8988T (cell line): Measurements from ENCODE around the gene UBALD1.

ENCODE experiments used
- DNase-seq: peaks from one replicate; pipeline ENCODE4 v3.0.0; 2011

Gene UBALD1

DNA sequence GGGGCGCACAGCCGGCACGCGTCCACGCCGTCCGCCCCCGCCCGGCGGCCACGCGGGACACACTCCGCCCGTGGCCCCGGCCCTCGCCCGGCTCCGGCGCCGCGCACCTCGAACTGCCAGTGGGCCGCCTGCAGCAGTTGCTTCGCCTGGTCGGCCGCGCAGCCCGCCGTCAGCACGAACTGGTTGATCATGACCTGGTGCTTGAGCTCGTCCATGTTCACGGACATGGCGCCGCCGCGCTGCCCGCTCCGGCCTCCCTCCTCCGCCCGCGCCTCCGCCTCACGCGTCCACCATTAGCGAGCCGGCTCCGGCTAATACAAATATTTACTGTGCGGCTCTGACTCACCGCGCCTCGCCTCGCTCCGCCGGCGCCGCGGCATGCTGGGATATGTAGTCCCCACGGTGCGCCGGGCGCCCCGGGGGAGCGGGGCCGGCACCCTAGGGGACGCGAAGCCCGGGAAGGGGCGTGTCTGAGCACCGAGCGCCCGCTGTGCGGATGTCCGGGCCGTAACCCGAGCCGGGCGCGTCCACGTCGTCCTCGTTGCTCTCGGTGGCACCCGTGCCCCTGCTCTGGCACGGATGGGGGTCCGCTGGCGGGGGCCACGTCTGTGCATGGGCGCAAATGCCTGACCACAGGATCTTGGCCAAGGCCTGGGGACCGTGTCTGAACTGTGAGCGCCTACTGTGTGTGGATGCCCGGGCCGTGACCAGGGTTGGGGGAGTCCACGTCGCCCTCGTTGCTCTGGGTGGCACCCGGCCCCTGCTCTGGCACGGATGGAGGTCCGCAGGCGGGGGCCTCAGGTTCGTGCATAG, at the start of gene UBALD1:
Gene UBALD1, minus strand, starts transcription at position 318 of the 813 bp plus-strand sequence. Its CDS starts 91 bp downstream, at position 227.
- DNase-seq: peak; percentile 90

DNA sequence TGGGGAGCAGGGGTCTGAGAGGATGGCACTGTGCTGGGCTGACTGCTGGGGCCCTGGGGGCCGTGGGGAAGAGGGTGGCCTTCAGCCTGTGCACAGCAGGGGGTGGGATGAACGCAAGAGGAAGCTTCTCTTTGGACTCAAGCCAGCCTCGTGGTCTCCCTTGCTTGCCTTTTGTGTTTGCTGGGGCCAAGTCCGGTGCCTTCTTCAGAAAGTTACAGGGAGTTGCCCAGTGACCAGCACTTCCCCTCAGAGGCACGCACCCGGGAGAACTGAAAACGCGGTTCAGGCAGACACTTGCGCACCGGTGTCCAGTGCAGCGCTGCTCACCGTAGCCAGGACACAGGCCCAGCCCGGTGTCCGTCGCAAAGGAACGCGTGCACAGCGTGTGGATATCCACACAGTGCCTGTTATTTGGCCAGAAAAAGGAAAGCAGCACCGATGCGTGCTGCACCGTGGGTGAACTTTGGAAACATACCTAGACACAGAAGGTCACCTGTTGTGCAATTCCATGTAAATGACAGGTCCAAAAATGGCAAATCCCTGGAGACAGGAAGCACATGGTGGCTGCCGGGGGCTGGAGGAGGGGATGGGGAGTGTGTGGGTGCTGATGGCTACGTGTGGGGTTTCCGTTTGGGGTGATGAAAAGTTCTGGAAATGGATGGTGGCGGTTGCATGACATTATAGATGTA, 49.2 kb upstream of the UBALD1 start:
- no peak for DNase-seq

DNA sequence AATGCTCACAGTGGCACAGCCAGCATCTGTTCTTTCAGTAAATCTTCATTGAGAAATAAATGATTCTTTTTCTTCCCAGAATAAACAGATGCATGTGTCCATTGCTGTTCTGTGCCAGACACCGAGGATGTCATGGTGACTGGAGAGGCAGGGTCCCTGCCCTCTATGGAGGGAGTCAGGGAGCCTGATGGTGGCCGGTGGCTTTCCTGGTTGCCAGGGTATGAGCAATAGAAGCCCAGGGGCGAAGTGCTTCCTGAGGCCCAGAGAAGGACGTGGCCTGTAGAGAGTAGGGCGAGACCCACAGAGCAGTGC, 48.7 kb upstream of the UBALD1 start:
- DNase-seq: no peak

DNA sequence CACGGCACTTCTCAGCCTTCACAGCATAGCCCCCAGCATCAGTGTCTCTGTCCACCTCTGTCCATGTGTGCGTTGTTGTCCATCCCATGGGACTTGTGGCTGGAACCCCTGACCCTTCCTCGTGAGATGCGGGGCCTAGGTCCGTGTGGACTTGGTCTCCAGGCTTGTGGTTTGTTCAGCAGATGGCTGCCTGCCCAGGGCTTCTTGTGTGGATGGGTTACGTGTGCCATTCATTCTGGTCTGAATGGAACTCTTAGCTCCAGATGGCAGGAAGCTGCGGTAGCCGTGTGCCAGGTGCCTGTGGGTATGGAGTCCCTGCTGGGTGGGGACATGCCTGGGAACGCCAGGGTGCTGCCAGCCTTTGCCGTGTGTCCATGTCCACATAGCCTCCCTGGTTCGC, 47.0 kb upstream of the UBALD1 start:
- no peak for DNase-seq

DNA sequence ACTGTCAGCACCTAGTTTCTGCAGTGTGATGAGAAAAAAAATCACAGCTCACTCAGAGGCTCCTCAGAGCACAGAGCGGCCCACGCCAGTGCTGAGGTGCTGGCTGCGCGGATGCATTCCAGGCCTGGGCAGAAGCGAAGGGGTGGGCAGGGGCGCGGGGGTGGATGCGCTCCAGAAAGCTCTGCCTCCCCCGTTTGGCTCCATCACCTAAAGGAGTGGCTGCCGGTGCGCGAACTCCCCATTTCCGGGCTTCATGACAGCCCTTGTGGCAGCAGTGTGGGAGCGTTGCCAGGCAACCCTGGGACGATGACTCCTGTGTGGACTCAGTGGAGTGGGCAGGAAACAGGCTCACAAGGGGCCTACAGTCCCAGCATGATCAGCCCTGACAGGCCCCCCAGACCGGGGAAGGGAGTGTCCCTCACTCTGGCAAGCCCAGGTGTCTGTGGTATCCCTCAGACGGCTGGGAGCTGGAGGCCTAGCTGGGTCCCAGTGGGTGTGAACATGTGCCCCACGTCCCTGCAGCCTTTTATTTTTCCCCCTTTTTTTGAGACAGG, 45.8 kb upstream of the UBALD1 start:
- DNase-seq: no peak

DNA sequence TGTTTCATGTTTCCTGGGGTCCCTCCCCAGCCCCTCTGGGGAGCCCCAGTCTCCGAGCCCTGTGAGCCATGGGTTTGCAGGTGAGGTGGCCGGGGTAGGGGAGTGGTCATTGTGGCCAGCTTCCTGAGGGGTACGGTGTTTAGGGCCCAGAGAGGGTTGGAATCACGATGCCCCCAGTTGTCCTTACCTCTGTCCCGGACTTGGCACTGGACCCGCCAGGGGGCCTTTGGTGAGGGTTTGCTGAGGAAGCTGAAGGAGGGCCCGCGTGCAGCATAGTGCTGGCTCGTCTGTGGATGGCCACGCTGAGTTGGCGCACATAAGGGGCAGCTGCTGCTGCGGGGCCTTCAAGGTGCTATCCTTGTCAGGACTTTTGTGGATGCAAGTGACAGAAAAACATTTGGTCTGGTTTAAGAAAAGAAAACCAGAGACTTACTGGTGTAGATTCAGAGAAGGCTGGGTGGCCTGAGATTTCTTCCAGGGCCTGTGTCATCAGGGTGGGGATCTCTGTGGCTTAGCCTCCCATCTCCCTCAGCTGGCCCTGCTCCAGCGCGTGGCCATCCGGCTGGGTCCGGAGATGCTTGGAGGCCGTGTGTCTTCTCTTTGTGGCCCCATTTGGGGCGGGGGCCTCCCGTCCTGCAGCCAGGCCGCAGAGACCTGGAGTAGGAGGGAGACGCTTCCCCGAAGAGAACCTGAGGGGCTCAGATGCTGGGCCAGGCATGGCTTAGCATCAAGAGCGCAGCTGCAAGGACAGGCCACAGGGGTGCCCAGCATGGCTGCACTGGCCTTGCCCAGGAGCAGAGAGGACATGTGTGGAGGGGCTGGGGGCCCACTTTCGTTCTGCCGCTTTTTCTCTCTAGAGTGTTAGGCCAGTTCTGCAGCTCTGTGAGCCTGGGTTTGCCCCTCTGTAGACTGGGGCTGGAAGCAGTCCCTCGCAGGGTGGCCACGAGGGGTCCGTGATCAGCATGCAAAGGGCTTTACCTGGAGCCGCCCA, 45.0 kb upstream of the UBALD1 start:
- DNase-seq: no peak

DNA sequence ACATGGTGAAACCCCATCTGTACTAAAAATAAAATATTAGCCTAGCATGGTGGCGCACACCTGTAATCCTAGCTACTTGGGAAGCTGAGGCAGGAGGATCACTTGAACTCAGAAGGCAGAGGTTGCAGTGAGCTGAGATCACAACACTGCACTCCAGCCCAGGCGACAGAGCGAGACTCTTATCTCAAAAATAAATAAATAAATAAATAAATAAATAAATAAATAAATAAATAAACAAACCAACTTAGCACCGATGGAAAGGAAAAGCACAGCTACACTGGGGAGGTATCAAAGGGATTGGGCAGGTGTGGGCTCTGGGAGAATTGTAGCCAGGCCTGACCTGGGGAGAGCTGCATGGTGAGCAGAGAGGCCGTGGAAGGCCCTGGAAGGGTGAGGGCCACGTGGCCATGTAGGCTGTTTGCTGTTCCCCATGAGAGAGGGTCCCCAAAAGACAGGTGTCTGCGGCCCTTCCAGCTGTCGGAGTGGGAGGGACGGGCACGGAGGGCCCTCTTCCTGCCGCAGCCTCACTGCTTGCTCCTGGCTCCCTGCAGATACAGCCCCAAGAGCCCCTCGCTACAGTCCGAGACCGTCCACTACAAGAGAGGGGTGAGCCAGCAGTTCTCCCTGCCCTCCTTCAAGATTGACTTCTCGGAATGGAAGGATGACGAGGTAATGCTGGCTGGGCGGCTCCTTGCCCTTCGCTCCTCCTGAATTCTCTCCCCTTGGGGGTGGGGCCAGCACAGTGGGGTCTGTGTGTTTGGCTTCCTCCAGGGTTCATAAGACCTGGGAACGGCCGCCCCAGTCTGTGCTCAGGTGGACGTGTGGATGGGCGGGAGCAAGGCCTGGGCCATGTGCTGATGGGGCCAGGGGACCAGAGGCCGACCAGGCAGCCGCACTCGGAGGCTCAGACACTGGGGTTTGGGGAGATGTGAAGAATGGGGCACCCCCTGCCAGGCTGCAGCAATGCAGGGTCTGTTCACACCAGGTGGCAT, 42.3 kb upstream of the UBALD1 start:
- no peak for DNase-seq

DNA sequence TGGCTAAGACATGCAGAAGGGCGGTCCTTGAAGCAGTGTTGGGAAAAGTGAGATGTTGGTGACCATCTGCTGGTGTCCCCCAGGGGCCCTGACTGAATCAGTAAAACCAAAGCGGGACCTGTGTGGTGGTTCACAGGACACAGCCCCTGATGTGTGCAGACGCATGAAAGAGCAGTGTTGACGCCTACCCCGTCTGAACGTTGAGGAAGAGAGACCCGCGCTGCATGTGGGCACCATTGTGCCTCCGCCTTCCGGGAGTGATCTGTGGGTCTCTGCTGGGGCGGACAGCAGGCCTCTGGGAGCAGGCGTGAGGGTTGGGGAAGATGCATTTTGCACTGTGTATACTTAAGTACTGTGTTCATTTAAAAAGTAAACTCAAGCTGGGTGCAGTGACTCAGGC, 41.5 kb upstream of the UBALD1 start:
- no peak for DNase-seq

DNA sequence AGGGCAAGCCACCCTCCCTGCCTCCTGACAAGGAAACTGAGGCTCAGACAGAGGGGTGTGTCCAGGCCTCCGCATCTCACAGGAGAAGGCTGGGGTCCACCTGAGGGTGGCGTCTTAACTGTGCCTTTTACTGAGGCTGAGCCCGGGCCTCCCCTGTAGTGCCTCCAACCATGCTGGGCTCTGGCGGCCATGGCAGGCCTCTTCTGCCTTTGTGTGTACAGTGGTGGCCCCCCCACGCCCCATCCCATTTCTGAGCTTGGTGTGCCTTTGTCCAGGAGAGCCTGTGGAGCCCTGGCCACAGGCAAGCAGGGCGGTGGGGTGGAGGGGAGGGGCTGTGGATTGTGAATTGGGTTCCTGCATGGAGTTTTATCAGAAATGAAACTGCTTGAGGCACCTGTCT, 41.1 kb upstream of the UBALD1 start:
- DNase-seq: no peak

DNA sequence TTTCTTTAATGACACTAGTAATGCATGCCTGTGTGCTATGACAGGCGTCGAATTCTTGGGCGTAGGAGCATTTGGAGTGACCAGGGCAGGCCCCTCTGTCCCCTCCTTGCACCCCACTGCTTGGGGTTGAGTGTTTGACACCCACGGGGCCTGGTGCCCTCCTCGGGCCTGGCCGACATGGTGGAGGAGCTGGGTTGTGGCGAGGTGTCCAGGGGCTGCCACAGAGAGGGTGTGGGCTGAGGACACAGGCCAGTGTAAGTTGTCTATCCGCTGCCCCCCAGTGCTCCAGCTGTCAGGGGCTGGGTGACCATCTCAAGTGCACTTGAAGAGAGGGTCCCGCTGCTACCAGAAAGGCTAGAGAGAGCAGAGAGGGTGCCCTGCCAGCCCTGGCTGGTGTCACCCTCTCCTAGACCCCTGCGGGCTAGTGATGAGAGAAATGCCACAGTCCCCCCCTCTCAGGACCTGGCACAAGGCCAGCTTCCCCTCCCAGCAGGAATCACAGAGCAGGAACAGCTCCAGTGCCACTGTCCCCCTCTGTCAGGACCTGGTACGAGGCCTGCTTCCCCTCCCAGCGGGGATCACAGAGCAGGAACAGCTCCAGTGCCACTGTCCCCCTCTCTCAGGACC, 40.4 kb upstream of the UBALD1 start:
- DNase-seq: no peak

DNA sequence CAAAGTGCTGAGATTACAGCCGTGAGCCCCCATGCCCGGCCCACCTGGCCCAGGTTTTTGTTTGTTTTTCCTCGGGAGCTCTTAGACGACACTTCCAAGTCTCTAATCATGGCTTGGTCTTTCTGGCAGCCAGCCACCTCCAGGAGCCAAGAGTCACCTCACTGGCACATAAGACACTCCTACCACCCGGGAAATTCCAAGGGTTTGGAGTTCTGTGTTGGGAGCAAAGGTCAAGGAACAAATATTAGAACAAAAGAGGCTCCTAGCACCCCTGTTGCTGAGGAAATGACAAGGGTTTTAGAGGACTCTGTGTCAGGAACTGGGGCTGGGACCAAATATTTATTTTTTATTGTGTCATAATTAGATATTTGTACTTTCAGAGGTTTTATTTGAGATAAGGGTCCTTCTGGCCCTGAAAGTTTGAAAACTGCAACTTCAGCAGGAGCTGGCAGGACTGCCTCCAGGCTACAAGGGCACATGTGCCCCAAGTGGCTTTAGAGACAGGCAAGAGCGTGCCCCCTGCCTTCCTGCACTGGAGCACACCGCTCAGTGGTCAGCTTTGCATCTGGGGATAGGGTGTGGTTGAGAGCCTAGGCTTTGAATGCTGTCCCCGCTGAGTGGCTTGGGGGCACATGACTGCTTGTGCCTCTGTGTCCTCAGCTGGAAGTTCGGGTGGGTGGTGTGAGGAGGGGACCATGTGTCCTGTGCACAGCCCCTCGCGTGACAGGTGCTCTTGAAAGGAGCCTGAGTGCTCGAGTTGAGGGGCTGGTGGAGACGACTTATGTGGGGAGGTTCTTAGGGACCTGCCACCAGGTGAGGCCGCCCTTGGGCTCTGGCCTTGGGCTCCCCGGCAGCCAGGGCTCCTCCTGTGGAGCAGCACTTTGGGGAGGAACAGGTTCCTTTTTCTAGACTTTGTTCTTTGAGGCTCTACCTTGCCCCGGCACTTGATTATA, 39.6 kb upstream of the UBALD1 start:
- DNase-seq: no peak

DNA sequence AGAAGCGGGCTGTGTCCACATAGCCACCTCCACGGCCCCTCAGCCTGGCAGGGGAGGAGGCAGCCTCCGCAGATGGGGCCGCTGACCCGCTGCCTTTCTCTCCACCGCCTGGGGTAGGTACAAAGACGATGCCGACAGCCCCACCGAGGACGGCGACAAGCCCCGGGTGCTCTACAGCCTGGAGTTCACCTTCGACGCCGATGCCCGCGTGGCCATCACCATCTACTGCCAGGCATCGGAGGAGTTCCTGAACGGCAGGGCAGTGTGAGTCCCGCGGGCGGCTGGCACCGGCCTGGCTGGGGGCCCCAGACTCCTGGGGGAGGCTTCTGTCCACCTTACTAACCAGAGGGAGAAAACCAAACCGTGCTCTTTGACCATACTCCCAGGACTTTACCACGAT, 37.9 kb upstream of the UBALD1 start:
- no peak for DNase-seq

DNA sequence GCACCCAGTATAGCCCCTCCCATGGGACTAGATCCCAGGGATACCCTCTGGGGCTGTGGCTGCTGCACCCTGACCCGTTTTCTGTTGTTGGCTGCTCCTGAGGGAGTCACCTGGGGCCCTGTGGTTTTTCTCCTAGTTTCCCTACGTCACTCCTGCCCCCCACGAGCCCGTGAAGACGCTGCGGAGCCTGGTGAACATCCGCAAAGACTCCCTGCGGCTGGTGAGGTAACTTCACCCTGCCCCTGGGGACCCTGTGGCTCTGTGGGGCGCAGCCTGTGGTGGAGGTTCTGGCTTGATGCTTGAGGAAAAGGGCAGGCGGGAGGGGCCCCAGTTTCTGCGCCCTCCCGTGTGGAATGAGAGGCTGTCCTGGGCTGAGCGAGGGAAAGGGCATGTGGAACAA, 37.1 kb upstream of the UBALD1 start:
- DNase-seq: no peak

DNA sequence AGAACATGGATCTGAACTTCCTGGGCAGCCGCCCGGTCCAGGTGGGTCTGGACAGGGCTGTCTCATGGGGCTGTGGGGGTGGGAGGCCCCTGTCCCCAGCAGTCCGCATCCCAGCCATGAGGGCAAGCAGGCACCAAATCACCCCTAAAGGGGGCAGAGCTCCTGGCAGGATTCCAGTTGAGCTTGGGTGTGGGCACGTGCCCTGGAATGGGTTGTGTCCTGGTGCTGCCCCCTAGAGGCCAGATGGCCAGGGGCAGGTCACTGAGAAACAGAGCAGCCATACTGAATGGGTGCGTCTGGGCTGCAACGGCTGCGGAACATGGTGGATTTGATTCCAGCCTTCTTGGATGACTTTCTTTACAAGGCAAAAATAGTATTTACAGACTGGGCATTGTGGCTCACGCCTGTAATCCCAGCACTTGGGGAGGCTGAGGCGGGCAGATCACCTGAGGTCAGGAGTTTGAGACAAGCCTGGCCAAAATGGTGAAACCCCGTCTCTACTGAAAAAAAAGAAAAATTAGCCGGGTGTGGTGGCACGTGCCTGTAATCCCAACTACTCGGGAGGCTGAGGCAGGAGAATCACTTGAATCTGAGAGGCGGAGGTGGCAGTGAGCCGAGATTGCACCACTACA, 35.9 kb upstream of the UBALD1 start:
- peak; percentile 79 for DNase-seq

DNA sequence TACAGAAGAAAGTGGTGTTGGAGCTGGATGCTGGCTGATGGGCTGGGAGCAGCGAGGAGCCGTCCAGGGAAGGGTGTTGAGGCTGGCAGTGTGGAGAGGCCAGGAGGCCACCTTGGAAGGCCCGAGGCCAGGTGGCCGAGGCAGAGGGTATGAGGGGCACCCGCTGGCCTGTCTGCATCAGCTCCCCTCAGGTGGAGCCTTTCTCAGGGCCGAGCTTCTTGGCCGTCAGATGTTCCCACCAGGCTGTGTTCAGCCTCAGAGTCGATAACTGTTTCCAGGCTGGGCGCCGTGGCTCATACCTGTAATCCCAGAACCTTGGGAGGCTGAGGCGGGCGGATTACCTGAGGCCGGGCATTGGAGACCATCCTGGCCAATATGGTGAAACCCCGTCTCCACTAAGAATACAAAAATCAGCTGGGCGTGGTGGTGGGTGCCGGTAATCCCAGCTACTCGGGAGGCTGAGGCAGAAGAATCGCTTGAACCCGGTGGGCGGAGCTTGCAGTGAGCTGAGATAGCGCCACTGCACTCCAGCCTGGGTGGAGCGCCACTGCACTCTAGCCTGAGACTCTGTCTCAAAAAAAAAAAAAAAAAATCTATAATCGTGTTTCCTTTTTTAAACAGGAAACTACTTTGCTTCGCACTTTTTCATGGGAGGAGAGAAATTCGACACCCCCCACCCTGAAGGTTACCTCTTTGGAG, 35.2 kb upstream of the UBALD1 start:
- DNase-seq: no peak

DNA sequence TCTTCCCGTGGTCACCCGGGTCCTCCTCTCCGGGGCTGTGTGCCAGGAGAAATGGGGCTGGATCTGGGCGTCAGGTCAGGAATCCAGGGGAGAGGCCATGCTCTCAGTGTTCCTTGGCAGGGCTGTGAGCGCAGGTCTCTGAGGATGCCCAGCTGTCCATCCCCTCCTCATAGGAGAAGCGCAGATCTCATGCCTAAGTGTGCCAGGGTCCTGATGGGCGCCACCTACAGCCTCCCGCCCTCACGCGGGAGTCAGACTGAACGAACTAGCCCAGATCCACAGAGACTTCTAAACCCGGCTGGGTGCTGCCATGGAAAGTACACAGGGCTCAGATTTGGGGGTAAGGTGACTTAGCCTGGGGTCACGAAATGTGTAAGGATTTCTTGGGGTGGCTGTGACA, 34.2 kb upstream of the UBALD1 start:
- DNase-seq: no peak

DNA sequence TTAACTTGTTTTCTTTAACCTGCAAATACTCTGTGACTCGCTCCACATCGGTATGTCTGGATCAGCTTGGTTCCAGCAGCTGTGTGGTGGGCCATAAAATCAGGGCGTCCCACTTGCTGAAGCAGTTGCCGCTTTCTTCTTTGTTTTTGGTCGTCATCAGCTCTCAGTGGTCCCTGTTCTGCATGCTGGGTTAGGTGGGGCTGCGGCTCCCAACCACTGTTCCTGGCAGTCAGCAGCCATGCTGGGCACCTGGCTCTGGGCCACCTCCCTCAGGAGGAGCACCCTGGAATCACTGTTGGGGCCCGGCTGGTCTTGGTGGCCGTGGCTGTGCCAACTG, 32.9 kb upstream of the UBALD1 start:
- no peak for DNase-seq

DNA sequence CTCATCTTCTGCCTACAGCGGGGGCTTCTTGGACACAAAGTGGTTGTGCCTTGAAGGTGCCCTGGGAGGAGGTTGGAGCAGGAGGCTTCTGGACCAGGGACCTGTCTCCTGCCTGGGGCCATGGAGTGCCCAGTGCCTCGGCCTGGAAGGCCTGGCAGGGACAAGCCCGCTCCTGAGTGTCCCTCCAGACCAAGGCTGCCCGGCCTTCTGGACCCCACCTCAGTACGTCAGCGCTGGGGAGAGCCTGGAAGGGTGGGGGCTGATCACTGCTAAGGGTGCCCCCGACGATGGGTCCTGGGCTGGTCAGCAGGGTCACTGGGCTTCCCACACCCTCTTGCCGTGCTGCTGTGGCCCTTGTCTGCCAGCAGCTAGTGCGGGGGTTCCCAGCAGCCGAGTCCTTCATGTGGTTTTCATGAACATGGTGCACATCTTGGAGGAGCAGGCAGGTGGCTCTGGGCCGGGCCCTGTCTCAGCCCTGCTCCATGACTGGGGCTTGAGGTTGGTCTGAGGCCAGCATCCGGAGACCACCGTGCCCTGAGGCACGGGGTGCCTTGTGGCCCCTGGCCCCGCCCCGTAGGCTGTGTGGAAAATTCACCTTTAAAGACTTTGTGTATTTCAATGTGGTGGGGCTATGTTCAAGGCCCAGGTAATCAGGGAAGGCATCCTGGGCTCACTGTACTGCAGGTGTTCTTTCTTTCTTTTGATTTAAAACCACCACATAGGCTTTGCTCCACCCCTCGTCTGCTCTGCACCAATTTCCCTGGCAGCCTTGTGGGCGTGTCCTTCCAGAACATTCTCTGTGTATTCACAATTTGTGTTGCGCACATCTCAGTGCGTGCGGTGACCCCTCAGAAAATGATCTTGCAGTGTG, 32.3 kb upstream of the UBALD1 start:
- no peak for DNase-seq
